Measurements from ENCODE around the gene SLC26A8. TPM values are rescaled to one million over a fixed set of nuclear protein-coding genes. Genes with fewer than 3 reads are reported as not detected.

The SLC26A8 gene
- total and polyA plus RNA-seq, 8 donors: 0.12 to 0.58 (median 0.15) TPM; not detected in 4

DNA sequence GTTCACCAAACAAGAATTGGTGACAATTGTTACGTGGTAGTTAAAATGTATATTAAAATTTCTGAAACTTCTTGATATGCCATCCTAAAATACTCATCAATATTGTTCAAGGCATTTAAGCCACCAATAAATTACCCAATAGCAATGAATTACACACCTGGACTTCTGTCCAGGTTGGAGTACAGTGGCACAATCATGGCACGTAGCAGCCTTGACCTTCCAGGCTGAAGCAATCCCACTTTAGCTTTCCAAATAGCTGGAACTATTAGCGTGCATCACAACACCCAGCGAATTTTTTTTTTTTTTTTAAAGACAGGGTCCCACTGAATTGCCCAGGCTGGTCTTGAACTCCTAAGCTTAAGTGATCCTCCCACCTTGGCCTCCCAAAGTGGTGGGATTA, 120.8 kb downstream of the SLC26A8 start:
- intact Hi-C loops (cut with DNase I; ENCODE audit: low total_unique reads): no loop called here
- Histone ChIP-seq H3K27me3 (no peaks in the 10 kb centered on the region), H3K36me3 (peaks cover 0 to 23% (median 19%) of the 10 kb centered on the region in 4 donors), H3K4me3 (no peak overlapping the region), H3K9me3 (peaks cover 0 to 5% (median 2%) of the 10 kb centered on the region in 4 donors), H3K4me1 (no peaks in the 10 kb centered on the region), H3K27ac (no peak overlapping the region)
- no peak for TF ChIP-seq POLR2A (IDR thresholded peaks at IDR 0.05)
- TF ChIP-seq, protein P1, sequence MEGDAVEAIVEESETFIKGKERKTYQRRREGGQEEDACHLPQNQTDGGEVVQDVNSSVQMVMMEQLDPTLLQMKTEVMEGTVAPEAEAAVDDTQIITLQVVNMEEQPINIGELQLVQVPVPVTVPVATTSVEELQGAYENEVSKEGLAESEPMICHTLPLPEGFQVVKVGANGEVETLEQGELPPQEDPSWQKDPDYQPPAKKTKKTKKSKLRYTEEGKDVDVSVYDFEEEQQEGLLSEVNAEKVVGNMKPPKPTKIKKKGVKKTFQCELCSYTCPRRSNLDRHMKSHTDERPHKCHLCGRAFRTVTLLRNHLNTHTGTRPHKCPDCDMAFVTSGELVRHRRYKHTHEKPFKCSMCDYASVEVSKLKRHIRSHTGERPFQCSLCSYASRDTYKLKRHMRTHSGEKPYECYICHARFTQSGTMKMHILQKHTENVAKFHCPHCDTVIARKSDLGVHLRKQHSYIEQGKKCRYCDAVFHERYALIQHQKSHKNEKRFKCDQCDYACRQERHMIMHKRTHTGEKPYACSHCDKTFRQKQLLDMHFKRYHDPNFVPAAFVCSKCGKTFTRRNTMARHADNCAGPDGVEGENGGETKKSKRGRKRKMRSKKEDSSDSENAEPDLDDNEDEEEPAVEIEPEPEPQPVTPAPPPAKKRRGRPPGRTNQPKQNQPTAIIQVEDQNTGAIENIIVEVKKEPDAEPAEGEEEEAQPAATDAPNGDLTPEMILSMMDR (IDR thresholded peaks at IDR 0.05): no peak
- TF ChIP-seq EP300 (IDR thresholded peaks at IDR 0.05): no peak
- TF ChIP-seq POLR2AphosphoS5 (IDR thresholded peaks at IDR 0.05): no peak
- 89 to 99% (median 98%) methylated on average over 4 of the region's 4 CpGs for WGBS, 5 donors
- DNase-seq: no peak

DNA sequence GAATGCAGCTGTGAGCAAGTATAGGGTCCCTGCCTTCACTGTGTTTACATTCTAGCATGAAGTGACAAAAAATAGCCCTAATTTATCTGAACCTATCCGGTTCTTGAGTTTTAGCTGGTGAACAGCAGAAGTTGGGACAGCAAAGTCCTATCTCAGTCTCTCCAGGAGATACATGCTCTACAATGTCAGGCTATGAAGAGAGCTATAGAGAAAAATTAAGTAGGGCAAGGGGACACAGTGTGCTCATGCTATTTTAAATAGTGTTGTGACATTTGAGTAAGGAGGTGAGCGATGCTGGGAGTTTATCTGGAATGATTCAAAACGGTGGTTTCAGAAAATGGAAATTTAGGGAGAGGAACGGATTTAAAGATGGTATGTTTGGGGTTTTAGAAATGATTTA, 124.0 kb downstream of the SLC26A8 start:
- H3K27me3 ChIP-seq: no peaks in the 10 kb centered on the region
- H3K27ac ChIP-seq: no peak overlapping the region
- TF ChIP-seq EP300 (IDR thresholded peaks at IDR 0.05): no peak
- no peak for TF ChIP-seq POLR2AphosphoS5 (IDR thresholded peaks at IDR 0.05)
- TF ChIP-seq POLR2A (IDR thresholded peaks at IDR 0.05): no peak
- TF ChIP-seq, protein P1 (IDR thresholded peaks at IDR 0.05): no peak
- no peak overlapping the region for H3K4me3 ChIP-seq
- no peaks in the 10 kb centered on the region for H3K4me1 ChIP-seq
- H3K9me3 ChIP-seq: no peaks in the 10 kb centered on the region
- intact Hi-C loops (cut with DNase I; ENCODE audit: low total_unique reads): no loop called here
- DNase-seq: no peak
- H3K36me3 ChIP-seq: peaks cover 0 to 21% (median 18%) of the 10 kb centered on the region in 4 donors
- WGBS, 5 donors: 90 to 96% (median 94%) methylated on average over 4 of the region's 4 CpGs

DNA sequence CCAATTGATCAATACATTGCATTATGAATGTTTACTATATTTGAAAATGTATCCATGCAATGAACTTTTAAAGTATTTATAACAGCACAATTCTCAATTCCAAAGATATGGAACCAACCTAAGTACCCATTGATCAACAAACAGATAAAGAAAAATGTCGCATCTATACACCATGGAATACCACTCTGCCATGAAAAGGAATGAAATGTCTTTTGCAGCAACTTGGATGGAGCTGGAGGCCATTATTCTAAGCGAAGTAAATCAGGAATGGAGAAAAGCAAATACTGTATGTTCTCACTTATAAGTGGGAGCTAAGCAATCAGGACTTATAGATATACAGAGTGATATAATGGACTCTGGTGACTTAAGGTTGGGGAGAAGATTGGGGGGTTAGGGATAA, 126.4 kb downstream of the SLC26A8 start:
- DNase-seq: no peak
- WGBS, 5 donors: 96 to 100% (median 99%) methylated on average over 2 of the region's 2 CpGs
- Histone ChIP-seq H3K9me3 (no peaks in the 10 kb centered on the region), H3K4me3 (no peak overlapping the region), H3K27ac (no peak overlapping the region), H3K27me3 (no peaks in the 10 kb centered on the region), H3K36me3 (peaks cover 0 to 9% (median 5%) of the 10 kb centered on the region in 4 donors), H3K4me1 (no peaks in the 10 kb centered on the region)
- TF ChIP-seq, protein P1 (IDR thresholded peaks at IDR 0.05): no peak
- TF ChIP-seq POLR2A (IDR thresholded peaks at IDR 0.05): no peak
- TF ChIP-seq POLR2AphosphoS5 (IDR thresholded peaks at IDR 0.05): no peak
- no peak for TF ChIP-seq EP300 (IDR thresholded peaks at IDR 0.05)
- intact Hi-C loops (cut with DNase I; ENCODE audit: low total_unique reads): no loop called here

DNA sequence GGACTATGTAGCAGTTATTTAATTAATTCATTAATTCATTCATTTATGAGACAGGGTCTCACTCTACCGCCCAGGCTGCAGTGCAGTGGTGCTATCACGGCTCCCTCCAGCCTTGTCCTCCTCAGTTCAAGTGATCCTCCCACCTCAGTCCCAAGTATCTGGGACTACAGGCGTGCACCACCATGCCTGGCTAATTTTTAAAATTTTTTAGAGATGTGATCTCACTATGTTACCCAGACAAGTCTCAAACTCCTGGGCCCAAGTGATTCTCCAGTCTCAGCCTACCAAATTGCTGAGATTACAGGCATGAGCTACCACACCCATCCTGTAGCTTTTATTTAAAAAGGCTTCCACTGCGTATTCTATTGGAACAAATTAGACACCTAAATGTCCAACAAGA, 127.0 kb downstream of the SLC26A8 start:
- H3K9me3 ChIP-seq: no peaks in the 10 kb centered on the region
- no peaks in the 10 kb centered on the region for H3K4me1 ChIP-seq
- no peak overlapping the region for H3K4me3 ChIP-seq
- H3K27me3 ChIP-seq: no peaks in the 10 kb centered on the region
- intact Hi-C loops (cut with DNase I; ENCODE audit: low total_unique reads): no loop called here
- TF ChIP-seq EP300 (IDR thresholded peaks at IDR 0.05): no peak
- TF ChIP-seq POLR2AphosphoS5 (IDR thresholded peaks at IDR 0.05): no peak
- TF ChIP-seq, protein P1 (IDR thresholded peaks at IDR 0.05): no peak
- no peak for TF ChIP-seq POLR2A (IDR thresholded peaks at IDR 0.05)
- H3K36me3 ChIP-seq: peaks cover 0 to 9% (median 2%) of the 10 kb centered on the region in 4 donors
- WGBS, 5 donors: 96 to 99% (median 98%) methylated on average over 4 of the region's 4 CpGs
- no peak overlapping the region for H3K27ac ChIP-seq
- no peak for DNase-seq

All from stomach (tissue), 9 donors.